ENCODE measurements around the gene AP5Z1.
"Not testable (repeated sequence)": the region's sequence is repeated elsewhere in the genome, so short reads cannot be mapped to it uniquely, and the experiment has no call there.

The AP5Z1 gene

GRCh38 chr7:4800926-4801838 lies 25.8 kb downstream of the AP5Z1 start:
- Histone ChIP-seq H3K27ac (replicated peaks) (no peak overlapping the region), H3K27me3 (ENCODE audit: insufficient read depth, poor library complexity, severe bottlenecking) (peaks cover 3% of the 10 kb centered on the region), H3K4me3 (replicated peaks; ENCODE audit: insufficient read depth, low read length) (no peak overlapping the region)
- DNase-seq (ENCODE audit: low read depth in 1 of 2, low spot score in 1 of 2), result no peak
- no peak for TF ChIP-seq SPI1 (IDR thresholded peaks at IDR 0.05; ENCODE audit: borderline replicate concordance, low read depth)
- TF ChIP-seq POLR2AphosphoS5 (IDR thresholded peaks at IDR 0.05; ENCODE audit: low read depth), result no peak
- no peak for TF ChIP-seq REST (IDR thresholded peaks at IDR 0.05; ENCODE audit: insufficient replicate concordance, low read depth)
- no peak for TF ChIP-seq GABPA (IDR thresholded peaks at IDR 0.05; ENCODE audit: low read depth)
- TF ChIP-seq CTCF (IDR thresholded peaks at IDR 0.05; ENCODE audit: insufficient read depth, low read length), result no peak

- no peak overlapping the region for H3K4me3 ChIP-seq (replicated peaks; ENCODE audit: insufficient read depth, low read length)
- H3K27me3 ChIP-seq (ENCODE audit: insufficient read depth, poor library complexity, severe bottlenecking), result peaks cover 3% of the 10 kb centered on the region
- no peak for TF ChIP-seq POLR2AphosphoS5 (IDR thresholded peaks at IDR 0.05; ENCODE audit: low read depth)
- no peak for TF ChIP-seq CTCF (IDR thresholded peaks at IDR 0.05; ENCODE audit: insufficient read depth, low read length)
- no peak for TF ChIP-seq REST (IDR thresholded peaks at IDR 0.05; ENCODE audit: insufficient replicate concordance, low read depth)
- TF ChIP-seq GABPA (IDR thresholded peaks at IDR 0.05; ENCODE audit: low read depth), result no peak
- TF ChIP-seq SPI1 (IDR thresholded peaks at IDR 0.05; ENCODE audit: borderline replicate concordance, low read depth), result no peak
- DNase-seq (ENCODE audit: low read depth in 1 of 2, low spot score in 1 of 2), result no peak
- no peak overlapping the region for H3K27ac ChIP-seq (replicated peaks)
Measured at GRCh38 chr7:4801839-4802231, 26.4 kb downstream of the AP5Z1 start.

- H3K4me3 ChIP-seq (replicated peaks; ENCODE audit: insufficient read depth, low read length); H3K27ac ChIP-seq (replicated peaks); DNase-seq (ENCODE audit: low read depth in 1 of 2, low spot score in 1 of 2); H3K27me3 ChIP-seq (ENCODE audit: insufficient read depth, poor library complexity, severe bottlenecking): not testable (repeated sequence)
Measured at GRCh38 chr7:4802577-4802976, 27.2 kb downstream of the AP5Z1 start.

- H3K27me3 ChIP-seq (ENCODE audit: insufficient read depth, poor library complexity, severe bottlenecking), result peaks cover 8% of the 10 kb centered on the region
- DNase-seq (ENCODE audit: low read depth in 1 of 2, low spot score in 1 of 2), result no peak
Measured at GRCh38 chr7:4803397-4804241, 28.2 kb downstream of the AP5Z1 start.

More at GRCh38 chr7:4803397-4804241, 28.2 kb downstream of the AP5Z1 start:
- TF ChIP-seq SPI1 (IDR thresholded peaks at IDR 0.05; ENCODE audit: borderline replicate concordance, low read depth) (no peak), GABPA (IDR thresholded peaks at IDR 0.05; ENCODE audit: low read depth) (no peak)
- H3K4me3 ChIP-seq (replicated peaks; ENCODE audit: insufficient read depth, low read length), result no peak overlapping the region
- H3K27ac ChIP-seq (replicated peaks), result no peak overlapping the region
